K562 (cell line): ENCODE data around the gene ENTREP3.
"Not testable (repeated sequence)": the region's sequence is repeated elsewhere in the genome, so short reads cannot be mapped to it uniquely, and the experiment has no call there.

ENCODE experiments used
- NRF1 ChIP-seq, 2 experiments: fragments of 450-650 bp; IDR thresholded peaks in 1 of 2; conservative IDR thresholded peaks in 1 of 2; 2 replicates each; pipeline ENCODE4 v1.6.1; 2014; ENCODE audit warnings: mild to moderate bottlenecking in 2 of 2
- REST ChIP-seq, 2 experiments: fragments of 450-650 bp; formaldehyde crosslinking in 1 of 2; IDR thresholded peaks; 2 replicates each; pipeline versions ENCODE4 v1.4.0 to v1.6.1; 2014 to 2020; ENCODE audit warnings: mild to moderate bottlenecking in 2 of 2, borderline replicate concordance in 1 of 2, low read depth in 1 of 2
- USF1 ChIP-seq: sonication (generic); formaldehyde crosslinking; IDR thresholded peaks from 2 replicates; pipeline ENCODE4 v1.9.0; 2022; ENCODE audit warnings: mild to moderate bottlenecking, missing genetic modification reagents

- not testable (repeated sequence) for TF ChIP-seq REST (IDR thresholded peaks at IDR 0.05; ENCODE audit: borderline replicate concordance); REST (CRISPR knock-in tag; IDR thresholded peaks at IDR 0.05; ENCODE audit: low read depth); NRF1 (conservative IDR thresholded peaks at IDR 0.05 in 1 of 2, IDR thresholded peaks at IDR 0.05 in 1 of 2); USF1 (CRISPR knock-in tag)
Observed at GRCh38 chr1:155225404-155225759, 29.9 kb downstream of the ENTREP3 start.
